Hematopoietic multipotent progenitor cell (in vitro differentiated cells): Measurements from ENCODE around the gene ZNF324. TPM values are rescaled to one million over a fixed set of nuclear protein-coding genes. Genes with fewer than 3 reads are reported as not detected.
"Not testable (repeated sequence)": the region's sequence is repeated elsewhere in the genome, so short reads cannot be mapped to it uniquely, and the experiment has no call there.

Experiments
- DNase-seq, 3 donors: peaks; one replicate each; pipeline ENCODE4 v3.0.0-alpha.2; 2011 to 2015; ENCODE audit warnings: low read depth in 2 of 3, low spot score in 2 of 3
- total RNA-seq: library from RNA; depleted of rRNA; stranded (reverse); fragments of >200 nt; gene quantifications from one replicate; pipeline ENCODE4 v1.2.3, GENCODE V29; 2012

The ZNF324 gene
- total RNA-seq, 1 donor = 21.3 TPM

DNA sequence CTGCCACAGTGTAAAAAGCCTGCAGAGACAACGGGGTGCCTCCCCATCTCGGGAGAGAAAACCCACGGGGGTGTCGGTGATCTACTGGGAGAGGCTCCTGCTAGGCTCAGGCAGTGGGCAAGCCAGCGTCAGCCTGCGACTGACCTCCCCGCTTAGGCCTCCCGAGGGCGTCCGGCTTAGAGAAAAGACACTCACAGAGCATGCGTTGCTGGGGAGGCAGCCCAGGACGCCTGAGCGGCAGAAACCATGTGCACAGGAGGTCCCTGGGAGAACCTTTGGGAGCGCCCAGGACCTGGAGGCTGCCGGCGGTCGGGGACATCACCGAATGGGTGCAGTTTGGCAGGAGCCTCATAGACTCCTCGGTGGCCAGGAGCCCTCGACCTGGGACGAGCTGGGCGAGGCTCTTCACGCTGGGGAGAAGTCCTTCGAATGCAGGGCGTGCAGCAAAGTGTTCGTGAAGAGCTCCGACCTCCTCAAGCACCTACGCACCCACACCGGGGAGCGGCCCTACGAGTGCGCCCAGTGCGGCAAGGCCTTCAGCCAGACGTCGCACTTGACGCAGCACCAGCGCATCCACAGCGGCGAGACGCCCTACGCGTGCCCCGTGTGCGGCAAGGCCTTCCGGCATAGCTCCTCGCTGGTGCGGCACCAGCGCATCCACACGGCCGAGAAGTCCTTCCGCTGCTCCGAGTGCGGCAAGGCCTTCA lies 4.1 kb downstream of the ZNF324 start:
- not testable (repeated sequence) for DNase-seq

DNA sequence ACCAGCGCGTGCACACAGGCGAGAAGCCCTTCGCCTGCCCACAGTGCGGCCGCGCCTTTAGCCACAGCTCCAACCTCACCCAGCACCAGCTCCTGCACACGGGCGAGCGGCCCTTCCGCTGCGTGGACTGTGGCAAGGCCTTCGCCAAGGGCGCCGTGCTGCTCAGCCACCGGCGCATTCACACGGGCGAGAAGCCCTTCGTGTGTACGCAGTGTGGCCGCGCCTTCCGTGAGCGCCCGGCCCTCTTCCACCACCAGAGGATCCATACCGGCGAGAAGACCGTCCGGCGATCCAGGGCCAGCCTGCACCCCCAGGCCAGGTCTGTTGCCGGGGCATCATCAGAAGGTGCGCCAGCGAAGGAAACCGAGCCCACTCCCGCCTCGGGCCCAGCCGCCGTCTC lies 4.9 kb downstream of the ZNF324 start:
- no peak for DNase-seq

DNA sequence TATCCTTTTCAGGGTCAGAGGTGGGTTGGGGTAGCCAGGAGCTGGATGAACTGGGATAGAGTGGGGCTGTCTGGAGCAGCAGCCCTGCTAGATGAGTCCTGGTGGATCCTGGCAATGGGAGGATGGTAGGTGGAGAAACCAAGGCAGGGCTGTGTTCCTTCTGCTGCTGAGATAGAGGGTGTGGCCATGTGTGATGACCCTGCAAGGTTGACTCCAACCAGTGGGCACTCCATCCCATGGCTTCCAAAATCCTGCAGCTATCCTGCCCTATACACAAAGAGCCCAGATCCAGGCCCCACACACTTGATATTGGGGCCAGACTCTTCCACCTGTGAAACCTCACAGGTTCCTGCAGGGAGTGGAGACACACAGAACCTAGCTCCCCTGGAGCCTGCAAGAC lies 6.9 kb downstream of the ZNF324 start:
- DNase-seq = no peak

DNA sequence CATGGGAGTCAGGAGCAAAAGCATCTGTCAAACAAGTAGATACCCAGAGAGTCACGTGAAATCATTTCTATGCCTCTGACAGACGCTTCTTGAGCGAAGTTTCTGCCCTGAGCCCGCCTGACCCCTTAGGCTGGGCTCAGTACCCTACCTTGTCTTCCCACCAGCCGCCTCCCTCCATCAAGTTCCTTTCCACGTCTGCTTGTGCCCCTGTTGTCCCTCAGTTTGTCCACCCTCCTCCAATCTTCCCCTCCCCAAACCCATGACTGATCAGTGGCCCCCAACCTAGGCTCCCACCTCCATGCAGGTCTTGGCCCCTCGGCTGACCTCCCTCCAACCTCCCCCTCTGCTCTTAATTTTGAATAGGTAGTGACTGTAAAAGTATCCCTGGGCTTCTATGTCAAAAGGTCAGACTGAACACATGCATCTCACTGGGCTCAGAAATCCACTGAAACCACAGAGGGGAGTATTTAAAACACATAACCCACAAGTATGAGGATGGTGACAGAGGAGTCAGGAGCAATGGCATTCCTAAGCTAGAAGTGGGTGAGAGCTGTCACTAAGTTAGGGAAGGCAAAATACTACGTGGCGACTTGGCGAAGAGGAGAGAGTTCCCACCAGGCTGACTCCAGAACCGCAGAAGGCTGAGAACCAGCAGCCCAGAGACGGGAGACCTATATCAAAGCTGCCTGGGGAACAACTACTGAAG lies 7.6 kb downstream of the ZNF324 start:
- no peak for DNase-seq

DNA sequence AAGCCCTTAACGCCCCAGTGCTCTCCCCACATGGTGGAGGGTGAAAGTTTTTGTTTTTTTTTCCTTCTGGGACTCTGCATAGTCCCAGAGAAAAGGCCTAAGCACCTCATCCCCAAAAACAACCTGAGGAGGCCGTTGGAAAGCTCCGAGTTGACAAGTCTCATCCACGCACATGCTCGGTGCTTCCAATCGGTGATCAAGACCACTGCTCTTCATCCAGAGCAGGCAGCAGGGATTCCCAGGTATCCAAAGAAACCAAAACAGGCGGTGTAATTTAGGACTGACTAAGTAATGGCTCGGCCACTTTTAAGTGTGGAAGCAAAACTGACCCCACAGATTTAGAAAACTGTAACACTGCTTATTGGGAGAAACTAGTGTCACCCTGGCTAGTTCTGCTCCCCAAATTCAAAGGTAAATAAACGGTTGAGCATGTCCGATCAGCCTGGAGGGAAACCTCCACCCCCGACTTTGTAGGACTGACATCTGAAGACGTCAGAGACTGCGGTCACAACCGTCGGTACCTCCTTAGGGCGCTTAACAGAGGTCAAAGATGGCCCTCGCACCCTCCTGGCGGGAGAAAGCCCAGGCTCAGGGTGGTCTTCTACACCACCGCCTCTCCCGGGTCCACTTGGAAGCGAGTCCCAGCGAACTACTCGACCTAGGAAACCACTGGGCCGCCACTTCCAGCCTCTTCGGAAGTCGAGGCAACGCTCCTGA lies 8.3 kb downstream of the ZNF324 start:
- peak in 1 of 3 donors; percentile 43 for DNase-seq

DNA sequence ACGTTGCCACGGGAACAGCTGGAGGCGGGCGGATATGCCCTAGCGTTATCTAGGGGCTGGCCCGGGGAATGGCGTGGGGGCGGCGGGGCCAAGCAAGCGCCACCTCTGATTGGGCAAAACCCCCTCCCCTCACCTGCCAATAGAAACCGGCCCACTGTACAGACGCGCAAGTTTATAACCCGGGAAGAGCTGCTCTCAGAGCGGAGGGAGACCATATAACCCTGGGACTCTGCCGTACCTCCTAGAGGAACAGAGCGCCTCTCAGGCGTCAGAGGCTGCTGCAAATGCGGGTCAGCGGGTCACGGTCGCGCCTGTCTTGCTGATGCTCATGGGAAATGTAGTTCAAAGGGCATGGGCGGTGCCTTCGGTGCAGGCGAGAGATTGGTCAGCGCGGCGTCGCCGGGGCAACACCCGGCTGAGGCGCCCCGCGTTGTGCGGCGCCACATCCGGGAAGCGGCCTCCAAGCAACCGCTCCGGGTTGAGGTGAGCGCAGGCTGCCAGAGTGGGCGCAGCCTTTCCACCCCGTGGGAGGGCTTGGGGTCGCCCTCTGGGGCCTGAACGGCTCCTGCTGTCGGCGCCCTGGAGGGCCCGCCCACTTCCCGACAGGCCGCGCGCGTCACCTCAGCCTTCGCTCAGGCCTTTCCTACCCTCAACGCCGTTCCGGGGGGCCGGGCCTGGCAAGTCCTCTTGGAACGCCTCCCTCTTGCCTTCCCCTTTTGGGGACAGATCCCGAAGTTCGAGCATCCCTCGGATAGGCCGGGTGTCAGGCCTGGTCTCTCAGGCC lies 9.0 kb downstream of the ZNF324 start, which contains the start of gene ZNF446:
ZNF446 (plus strand) TSS at position 639 of the 784 bp plus-strand sequence. CDS start 867 bp downstream, outside the sequence.
- DNase-seq = peak; percentile 87 to 98 (median 98)

DNA sequence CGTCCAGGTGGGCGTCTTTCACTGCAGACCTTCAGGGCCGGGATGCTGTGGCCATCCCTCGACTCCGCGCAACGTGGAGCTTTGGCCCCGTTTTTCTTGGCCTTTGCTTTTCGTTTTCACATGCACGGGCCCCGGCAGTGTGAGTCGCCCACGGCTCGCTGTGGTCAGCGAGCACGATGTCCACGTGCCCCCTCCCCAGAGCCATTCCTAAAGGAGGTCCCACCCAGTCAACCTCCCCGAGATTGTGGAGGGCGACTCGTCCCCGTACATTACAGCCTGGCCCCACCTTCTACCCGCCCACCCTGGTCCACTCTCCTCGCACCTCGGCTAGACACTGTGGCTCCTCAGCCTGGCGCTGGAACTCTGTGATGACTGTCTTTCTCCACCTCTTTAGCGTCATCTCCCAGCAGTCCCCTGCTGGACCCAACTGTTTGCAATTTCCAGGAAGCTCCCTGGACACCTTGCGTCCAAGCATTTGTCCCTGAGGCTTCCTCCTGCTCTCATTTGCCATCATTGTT lies 9.7 kb downstream of the ZNF324 start:
- DNase-seq = no peak

DNA sequence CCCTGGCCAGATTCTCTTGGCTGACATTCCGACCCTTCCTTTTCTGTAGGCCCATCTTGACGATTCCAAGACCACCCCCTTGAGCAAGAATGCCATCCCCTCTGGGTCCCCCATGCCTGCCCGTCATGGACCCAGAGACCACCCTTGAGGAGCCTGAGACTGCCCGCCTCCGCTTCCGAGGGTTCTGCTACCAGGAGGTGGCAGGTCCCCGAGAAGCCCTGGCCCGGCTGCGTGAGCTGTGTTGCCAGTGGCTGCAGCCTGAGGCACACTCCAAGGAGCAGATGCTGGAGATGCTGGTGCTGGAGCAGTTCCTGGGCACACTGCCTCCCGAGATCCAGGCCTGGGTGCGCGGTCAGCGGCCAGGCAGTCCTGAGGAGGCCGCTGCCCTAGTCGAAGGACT lies 10.2 kb downstream of the ZNF324 start:
- DNase-seq = no peak

DNA sequence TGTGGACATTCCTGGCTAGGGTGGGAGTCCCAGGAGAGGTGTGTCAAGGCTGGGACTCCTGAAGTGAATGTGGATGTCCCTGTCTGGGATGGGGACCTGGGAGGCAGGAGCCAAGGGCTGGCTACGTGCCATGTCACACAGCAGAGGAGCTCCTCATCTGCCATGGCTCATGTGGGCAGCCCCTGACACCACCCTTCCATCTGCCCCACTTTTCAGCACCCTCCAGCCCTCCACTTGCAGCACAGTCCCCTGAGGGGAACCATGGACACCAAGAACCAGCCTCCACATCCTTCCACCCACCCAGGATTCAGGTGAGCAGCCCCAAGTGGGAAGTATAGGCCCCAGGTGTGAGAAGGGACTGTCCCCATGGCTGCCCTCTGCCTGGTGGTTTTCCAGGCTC lies 11.0 kb downstream of the ZNF324 start:
- no peak for DNase-seq

DNA sequence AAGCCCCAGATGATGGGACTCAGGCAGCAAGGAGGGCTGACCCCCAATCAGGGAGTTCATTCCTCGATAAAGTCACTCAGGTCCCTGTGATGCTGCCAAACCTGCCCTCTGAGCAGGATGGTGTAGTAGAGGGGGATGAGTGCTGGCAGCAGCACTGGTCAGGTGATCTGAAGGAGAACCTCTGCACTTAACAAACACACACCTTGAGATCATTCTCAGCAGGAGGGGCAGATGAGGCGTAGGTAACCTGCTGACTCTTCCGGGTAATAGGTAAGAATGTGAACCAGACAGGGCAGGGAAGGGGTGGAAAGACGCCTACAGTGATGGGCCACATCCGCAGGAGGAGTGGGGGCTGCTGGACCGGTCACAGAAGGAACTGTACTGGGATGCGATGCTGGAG lies 12.4 kb downstream of the ZNF324 start:
- no peak for DNase-seq

DNA sequence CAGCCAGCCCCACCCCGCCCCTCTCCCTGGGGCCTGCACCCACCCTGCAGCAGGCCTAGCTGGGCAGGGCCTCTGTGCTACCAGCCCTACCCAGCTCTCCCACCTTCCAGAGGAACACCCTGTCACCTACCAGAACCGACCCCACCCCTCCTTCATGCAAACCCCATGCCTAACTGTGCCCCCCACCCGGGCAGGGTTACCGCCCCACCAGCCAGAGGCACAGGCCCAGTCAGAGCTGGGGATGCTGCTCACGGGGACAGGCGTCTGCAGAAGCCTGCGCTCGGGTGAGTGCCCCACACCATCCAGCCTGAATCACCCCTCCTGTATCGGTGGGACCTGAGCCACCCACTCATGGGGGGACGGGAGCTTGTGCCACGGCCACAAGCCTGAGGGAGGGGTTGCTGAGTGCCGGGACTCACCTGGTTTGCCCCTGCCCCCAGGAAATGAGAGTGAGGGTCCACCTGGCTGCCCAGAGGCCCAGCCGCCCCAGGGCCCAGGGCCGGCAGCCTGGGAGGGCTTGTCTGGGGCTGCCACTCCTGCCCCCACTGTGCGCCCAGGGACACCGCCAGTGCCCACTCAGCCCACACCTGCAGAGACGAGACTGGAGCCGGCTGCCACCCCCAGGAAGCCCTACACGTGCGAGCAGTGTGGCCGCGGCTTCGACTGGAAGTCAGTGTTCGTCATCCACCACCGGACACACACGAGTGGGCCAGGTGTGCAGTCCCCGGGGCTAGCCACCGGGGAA lies 13.0 kb downstream of the ZNF324 start:
- no peak for DNase-seq

DNA sequence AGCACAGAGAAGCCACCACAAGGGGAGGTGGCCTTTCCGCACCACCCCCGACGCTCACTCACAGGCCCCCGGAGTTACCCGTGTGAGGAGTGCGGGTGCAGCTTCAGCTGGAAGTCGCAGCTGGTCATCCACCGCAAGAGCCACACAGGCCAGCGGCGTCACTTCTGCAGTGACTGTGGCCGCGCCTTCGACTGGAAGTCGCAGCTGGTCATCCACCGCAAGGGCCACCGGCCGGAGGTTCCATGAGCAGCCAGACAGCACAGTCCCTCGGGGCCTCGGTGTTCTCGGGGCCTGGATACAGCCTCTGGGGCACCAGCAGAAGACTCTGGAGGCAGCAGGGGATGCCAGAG lies 13.6 kb downstream of the ZNF324 start:
- no peak for DNase-seq

DNA sequence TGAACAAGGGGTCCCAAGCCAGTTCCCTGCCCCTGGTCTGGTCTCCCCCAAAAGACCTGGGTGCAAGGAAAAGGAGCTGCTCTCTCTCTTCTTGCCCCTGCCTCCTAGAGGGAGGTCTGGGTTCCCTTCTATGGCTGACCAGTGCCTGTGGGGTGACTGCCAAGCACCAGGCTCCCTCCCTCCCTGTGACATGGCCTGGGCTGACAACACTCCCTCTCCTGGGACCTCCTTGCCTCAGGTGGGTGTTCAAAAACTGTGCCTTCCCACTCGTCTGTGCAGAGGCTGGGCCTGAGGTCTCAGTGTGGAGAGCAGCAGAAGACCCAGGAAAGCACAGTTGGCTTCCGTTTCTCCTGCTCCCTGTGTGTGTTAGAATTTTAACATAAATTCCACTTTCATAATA lies 14.0 kb downstream of the ZNF324 start:
- DNase-seq = no peak

DNA sequence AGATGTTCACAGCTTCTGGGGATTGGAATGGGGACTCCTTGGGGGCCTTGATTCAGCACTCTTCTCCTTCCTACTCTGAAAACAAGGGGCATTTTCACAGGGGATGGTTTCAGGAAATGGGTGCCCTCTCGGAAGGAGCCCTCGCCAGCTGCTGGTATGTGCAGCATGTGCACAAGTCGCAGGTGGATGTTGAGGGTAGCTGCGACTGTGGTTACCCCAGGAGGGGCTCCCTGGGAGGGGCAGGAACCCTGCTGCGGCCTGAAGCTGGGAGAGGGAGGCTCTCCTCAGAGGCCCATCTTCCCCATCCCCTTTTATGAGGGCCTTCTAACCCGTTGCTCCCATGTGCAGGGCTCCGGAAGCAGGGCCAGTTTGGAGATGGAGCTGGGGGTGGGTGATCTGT lies 15.5 kb downstream of the ZNF324 start:
- no peak for DNase-seq

DNA sequence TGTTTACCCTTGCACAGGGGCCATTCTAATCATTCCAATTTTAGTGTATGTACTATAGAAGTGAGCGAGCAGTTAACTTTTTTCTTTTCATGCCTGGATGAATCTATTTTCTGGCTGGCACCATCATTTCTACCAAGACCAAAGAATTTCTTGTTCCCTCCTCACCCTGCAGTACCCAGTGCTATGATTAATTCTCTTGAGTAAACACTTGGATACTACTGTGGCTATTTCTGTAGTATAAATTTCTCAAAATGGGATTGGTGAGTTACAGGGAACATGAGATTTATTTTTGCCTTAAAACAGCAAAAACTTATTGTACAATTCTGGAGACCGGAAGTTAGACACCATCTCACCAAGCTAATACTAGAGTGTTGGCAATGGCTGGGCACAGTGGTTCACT lies 16.9 kb downstream of the ZNF324 start:
- no peak for DNase-seq

DNA sequence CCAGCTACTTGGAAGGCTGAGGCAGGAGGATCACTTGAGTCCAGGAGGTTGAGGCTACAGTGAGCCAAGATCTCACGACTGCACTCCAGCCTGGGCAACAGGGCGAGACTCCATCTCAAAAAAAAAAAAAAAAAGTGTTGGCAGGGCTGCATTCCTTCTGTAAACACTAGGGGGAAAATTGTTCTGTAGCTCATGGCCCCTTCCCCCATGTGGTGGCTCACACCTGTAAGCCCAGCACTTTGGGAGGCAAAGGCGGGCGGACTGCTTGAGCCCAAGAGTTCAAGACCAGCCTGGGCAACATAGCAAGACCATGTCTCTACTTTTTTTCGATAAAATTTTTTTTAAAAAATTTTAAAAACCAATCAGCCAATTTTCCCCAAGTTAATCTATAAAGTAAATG lies 17.5 kb downstream of the ZNF324 start:
- DNase-seq = peak in 1 of 3 donors; percentile 43

DNA sequence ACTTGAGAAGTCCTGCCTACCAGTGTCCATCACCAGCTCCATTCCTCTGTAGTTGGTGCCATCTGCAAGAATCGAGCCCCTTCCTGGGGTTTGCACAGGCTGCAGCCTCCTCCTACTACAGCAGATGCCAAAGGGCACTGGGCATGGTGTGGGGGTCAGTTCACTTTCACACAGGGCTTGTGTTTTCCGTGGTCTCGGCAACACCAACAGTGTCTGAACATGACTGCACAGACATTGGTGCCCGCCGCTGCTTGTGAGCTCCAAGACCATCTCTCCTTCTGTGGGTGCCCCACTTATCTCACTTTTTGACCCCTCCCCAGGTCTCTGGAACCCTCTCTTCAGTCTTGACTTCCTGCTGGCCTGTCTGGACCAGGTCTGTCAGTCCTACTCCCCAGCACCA lies 24.5 kb downstream of the ZNF324 start:
- no peak for DNase-seq

DNA sequence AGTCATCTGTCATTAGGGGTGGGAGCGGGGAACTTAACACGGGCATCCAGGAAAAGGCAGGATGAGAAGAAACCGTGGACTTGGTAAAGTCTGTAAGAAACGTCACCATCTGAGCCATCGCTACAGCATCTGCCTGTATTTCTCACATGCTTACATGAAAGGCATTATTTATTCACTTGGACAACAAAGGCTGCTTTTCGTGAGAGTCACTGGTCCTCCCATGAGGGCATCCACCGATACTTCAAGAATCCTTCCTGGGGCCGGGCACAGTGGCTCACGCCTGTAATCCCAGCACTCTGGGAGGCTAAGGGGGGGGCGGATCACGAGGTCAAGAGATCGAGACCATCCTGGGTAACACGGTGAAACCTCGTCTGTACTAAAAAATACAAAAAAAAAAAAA lies 25.4 kb downstream of the ZNF324 start:
- DNase-seq = no peak

DNA sequence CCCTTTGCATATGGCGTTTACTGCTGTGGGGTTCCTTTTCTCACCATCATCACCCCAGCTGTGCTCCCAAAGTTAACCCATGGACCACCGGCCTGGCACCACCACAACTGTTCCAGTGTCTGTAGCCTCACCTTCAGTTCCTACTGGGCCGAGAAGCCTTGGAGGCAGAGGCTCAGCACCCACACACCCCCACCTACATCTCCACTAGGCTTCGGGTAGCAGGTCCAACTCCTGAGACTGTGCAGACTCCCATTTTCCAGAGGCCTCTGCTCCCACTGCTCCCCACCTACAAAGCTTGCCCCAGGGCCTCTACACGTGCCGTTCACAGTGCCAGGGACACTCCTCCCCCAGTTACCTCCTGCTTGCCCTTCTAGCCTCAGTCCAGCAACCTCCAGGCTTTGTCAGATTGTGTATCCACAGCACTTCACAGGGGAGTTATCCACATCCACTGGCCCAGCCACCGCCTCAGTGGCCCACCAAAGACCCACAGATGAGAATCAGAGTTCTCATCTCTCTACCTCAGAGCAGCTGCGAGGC lies 30.8 kb downstream of the ZNF324 start:
- DNase-seq = no peak
